Mesodermal cell (in vitro differentiated cells): ENCODE measurements around the gene CACNA1B. TPM values are rescaled to one million over a fixed set of nuclear protein-coding genes. Genes with fewer than 3 reads are reported as not detected.
"Not testable (repeated sequence)": the region's sequence is repeated elsewhere in the genome, so short reads cannot be mapped to it uniquely, and the experiment has no call there.

ENCODE experiments used
- H3K27ac ChIP-seq: 2 replicates; pipeline ENCODE4 v1.7.0; 2013; ENCODE audit warnings: mild to moderate bottlenecking, low read depth, low read length, moderate library complexity; ENCODE audit not compliant: severe bottlenecking
- H3K36me3 ChIP-seq: 2 replicates; pipeline ENCODE4 v1.7.1; 2013; ENCODE audit warnings: mild to moderate bottlenecking, low read length, moderate library complexity; ENCODE audit not compliant: control insufficient read depth, insufficient read depth
- H3K4me1 ChIP-seq: one replicate; pipeline ENCODE4 v1.7.1; 2013; ENCODE audit warnings: mild to moderate bottlenecking, low read length; ENCODE audit not compliant: insufficient read depth, control insufficient read depth, poor library complexity, severe bottlenecking
- H3K4me3 ChIP-seq: 2 replicates; pipeline ENCODE4 v1.7.0; 2013; ENCODE audit warnings: low read length, control low read depth, mild to moderate bottlenecking; ENCODE audit not compliant: insufficient read depth, poor library complexity, severe bottlenecking; ENCODE audit errors: extremely low read depth
- H3K9me3 ChIP-seq: 2 replicates; pipeline ENCODE4 v1.7.1; 2013; ENCODE audit warnings: mild to moderate bottlenecking, low read length, moderate library complexity; ENCODE audit not compliant: control insufficient read depth
- WGBS, 2 experiments: methylation state at CpG; one replicate each; pipeline ENCODE4 v1.1.5; 2013; ENCODE audit warnings: missing lambda C conversion rate in 2 of 2; ENCODE audit not compliant: insufficient coverage in 2 of 2; 5-methylcytosine and 5-hydroxymethylcytosine counted together
- polyA plus RNA-seq, 2 experiments: library from polyadenylated mRNA; stranded (reverse); fragments of 50-300 nt; gene quantifications; one replicate each; pipeline ENCODE4 v1.2.3, GENCODE V29; 2013

The CACNA1B gene
- polyA plus RNA-seq (2013, experiment 1 of 2) = 0.37 TPM
- polyA plus RNA-seq (2013, experiment 2 of 2) = 0.35 TPM

DNA sequence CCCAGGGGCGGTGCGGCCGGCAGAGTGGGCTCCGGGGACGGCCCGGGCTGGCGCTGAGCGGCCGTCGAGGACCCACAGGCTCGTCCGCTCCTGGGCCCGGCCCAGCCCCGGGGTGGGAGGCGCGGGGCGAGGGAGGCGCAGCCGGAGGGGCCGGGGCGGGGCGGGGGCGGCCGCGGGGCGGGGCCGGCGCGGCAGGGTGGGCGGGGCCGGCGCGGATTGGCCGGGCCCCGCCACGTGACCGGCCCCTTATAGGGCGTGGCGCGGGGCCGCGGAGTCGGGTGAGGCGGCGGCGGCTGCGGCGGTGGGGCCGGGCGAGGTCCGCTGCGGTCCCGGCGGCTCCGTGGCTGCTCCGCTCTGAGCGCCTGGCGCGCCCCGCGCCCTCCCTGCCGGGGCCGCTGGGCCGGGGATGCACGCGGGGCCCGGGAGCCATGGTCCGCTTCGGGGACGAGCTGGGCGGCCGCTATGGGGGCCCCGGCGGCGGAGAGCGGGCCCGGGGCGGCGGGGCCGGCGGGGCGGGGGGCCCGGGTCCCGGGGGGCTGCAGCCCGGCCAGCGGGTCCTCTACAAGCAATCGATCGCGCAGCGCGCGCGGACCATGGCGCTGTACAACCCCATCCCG lies at the start of gene CACNA1B:
TSS of gene CACNA1B (plus strand) at position 277 of the 617 bp plus-strand sequence. CDS start at position 429, 152 bp downstream.
- H3K4me3 ChIP-seq = peak within 1 kb of the TSS; percentile 26
- WGBS, 2 experiments = 18 to 22% methylated on average over 23 to 26 of the region's 95 CpGs
- not testable (repeated sequence) for H3K9me3 ChIP-seq, H3K4me1 ChIP-seq, H3K36me3 ChIP-seq, H3K27ac ChIP-seq

DNA sequence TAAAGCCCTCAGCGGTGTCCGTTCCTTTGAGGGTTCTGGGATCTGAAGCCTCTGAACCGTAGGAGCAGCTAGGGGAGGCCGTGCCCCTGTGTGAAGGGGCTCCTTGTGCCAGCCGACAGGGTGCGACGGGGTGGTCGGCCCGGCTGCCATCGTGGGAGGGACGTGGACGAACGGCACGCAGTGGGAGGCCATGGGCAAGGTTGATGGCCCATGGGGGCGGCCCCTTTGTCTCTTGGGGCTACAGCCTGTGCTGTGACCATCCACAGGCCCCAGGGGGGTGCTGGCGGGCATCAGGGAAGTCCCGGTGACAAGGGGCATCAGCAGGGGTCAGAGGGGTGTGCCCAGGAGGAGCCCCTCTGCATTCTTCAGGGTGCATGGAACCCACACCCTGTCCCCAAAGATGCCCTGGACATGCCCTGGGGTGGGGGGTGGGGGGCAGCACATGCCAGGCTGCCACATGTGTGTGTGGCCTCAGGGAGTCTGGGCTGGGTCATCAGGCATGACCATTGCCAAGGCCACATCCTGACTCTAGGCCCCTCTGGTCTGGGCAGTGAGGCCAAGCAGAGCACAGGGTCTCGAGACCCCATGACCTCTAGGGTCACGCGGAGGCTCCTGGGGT lies 49.6 kb upstream of the CACNA1B start:
- H3K4me1 ChIP-seq = no peaks in the 10 kb centered on the region
- 93 to 98% methylated on average over 16 to 20 of the region's 20 CpGs for WGBS, 2 experiments
- H3K4me3 ChIP-seq = no peak overlapping the region
- peaks cover 78% of the 10 kb centered on the region for H3K36me3 ChIP-seq
- H3K9me3 ChIP-seq = peaks cover 6% of the 10 kb centered on the region
- H3K27ac ChIP-seq = no peak overlapping the region

DNA sequence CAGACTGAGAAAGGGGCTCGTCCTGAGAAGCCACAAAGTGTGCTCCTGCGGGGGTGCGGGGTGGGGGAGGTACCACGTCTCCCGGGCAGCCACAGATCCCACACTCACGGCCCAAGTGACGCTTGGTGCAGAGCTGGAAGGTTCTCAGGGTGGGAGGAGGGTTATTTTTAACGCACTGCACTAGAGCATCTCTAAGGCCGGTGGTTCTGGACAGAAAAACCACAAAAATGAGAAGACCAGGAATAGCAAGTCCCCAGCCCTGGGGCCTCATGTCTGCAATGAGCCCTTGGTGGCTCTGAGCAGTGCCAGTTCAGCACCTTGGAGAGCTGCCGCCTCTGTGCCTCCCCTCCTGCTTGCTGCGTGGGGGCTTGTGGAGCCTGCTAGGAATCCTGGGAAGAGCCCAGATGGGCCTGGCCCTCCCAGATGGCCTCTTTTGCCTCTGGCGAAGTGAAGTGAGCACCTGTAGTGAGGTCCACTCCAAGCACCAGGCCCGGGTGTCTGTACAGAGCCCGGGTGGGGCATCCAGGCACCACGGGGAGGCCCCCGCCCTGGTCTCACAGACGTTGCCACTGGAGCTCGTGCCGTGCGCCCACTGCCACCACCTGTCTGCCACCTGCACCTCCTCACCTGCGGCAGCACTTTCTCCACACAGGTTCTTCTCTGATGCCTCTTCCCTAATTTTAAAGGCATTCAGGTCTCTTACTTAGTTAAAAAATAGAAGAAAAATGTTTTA lies 48.9 kb upstream of the CACNA1B start:
- Histone ChIP-seq H3K9me3 (peaks cover 6% of the 10 kb centered on the region), H3K27ac (no peak overlapping the region), H3K36me3 (peaks cover 84% of the 10 kb centered on the region), H3K4me3 (no peak overlapping the region), H3K4me1 (no peaks in the 10 kb centered on the region)
- 85 to 89% methylated on average over 16 of the region's 21 CpGs for WGBS, 2 experiments

DNA sequence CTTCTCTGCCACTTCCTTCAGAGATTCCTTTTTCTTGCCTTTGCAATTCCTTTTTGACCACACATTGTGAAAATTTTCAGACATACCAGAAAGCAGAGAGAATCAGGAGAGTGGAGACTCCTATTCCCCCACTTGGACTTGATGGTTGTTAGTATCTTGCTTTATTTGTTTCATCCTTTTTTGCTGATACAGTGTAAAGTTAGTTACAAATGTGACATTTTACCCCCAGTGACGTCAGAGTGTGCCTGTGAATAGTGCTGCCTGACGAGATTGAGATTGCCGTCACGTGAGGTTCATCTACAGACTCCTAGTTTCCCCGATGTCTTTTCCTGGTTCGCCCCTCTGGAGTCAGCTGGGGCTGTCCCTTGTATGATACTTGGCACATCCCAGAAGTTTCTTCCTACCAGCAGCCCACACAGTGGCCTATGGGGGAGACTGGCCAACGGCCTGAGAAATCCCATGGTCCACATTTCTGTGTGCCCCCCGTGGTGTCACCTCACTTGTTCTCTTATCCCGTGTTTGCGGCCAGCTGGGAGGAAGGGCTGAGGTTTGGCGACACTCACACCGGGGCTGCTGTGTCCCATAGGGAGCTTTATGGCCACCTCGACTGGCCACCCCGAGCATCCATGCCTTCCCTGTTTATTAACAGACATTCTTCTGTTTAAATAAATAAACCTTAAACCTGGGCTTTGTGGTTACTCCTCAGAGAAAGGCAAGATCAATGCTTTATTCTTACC lies 48.2 kb upstream of the CACNA1B start:
- peaks cover 6% of the 10 kb centered on the region for H3K9me3 ChIP-seq
- H3K36me3 ChIP-seq = peaks cover 84% of the 10 kb centered on the region
- 95 to 98% methylated on average over 10 to 11 of the region's 14 CpGs for WGBS, 2 experiments
- H3K27ac ChIP-seq = no peak overlapping the region
- H3K4me1 ChIP-seq = no peaks in the 10 kb centered on the region
- no peak overlapping the region for H3K4me3 ChIP-seq

DNA sequence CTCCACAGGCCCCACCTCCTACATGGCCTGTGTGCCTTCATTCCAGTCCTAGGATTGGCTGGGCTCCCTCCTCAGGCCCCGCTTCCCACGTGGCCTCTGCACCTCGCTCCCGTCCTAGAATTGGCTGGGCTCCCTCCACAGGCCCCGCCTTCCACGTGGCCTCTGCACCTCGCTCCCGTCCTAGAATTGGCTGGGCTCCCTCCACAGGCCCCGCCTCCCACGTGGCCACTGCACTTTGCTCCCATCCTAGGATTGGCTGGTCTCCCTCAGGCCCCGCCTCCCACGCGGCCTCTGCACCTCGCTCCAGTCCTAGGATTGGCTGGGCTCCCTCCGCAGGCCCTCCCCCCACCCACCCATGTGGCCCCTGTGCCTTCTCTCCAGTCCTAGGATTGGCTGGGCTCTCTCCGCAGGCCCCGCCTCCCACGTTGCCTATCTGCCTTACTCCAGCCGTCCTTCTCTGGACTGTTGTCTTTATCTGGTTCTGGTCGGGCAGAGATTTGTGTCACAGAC lies 45.3 kb upstream of the CACNA1B start:
- Histone ChIP-seq H3K4me3 (no peak overlapping the region), H3K9me3 (no peaks in the 10 kb centered on the region), H3K36me3 (peaks cover 84% of the 10 kb centered on the region), H3K4me1 (no peaks in the 10 kb centered on the region), H3K27ac (no peak overlapping the region)
- 94 to 96% methylated on average over 12 to 20 of the region's 20 CpGs for WGBS, 2 experiments

DNA sequence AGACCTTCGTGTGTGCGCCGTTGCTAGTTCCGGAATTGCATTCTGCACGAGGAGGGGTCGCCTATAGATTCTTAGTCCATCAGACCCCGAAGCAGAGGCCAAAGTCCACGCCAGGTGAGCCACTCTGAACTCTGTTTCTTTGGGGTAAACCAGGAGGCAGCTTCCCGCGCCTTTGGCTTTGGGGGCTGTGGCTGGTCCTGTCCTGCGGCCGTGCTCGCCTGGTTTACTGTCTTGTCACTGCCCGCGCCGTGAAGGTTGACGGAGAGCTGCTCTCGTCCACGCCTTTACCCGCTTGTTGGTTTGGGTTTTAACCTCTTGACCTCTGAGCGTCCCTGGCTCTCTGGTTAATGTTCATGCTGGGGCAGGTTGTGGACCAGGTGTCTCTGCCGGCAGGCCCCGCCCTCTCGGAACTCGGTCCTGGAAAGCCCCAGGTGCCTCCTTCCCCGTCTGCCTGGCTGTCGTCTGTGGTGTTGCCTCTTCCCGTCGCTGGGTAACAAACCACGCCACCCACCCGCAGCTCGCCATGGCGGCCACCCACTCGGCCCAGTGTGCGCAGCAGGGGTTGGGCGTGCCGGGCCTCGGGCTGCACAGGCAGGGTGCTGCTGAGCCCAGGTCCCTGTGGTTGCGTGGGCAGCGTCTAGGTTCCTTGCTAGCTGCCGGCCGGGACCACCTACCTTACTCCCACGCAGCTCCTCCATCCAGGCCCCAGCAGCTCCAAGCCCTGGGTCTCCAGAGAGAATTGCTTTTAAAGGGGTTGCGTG lies 44.6 kb upstream of the CACNA1B start:
- peaks cover 83% of the 10 kb centered on the region for H3K36me3 ChIP-seq
- 95 to 97% methylated on average over 37 to 44 of the region's 44 CpGs for WGBS, 2 experiments
- no peaks in the 10 kb centered on the region for H3K4me1 ChIP-seq
- no peak overlapping the region for H3K4me3 ChIP-seq
- no peaks in the 10 kb centered on the region for H3K9me3 ChIP-seq
- H3K27ac ChIP-seq = no peak overlapping the region

DNA sequence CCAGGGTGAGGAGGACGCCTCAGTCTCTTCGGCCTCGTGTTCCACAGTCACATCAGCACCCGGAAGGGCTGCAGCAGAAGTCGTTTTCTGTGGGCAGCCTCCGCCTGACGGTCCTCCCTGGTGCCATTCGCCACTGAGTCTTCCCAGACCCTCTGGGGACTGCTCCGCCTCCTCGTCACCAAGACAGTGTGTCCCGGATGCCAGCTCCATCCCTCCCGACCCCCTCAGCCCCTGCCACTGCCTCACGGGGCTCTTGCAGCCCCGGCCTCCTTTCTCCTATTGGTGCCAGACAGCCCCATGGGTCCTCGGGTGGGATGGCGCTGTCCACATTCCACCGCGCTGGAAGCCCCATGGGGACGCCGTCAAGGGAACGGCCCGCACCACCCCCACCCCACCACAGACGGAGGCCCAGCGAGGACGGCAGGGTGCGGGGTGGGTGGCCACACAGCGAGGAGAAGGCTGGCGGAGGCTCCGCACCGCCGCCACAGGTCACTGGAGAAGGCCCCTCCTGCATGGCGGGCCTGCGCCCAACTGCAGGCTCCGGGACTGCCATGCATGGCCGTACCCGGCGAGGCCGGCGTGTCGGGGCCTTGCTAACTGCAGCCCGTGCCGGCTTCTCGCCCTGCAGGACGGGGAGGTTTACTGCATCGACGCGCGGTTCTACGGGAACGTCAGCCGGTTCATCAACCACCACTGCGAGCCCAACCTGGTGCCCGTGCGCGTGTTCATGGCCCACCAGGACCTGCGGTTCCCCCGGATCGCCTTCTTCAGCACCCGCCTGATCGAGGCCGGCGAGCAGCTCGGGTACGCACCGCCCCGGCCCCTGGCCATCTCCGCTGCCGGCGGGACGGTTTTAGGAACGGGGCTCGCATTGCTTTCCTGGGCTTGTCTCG lies 43.6 kb upstream of the CACNA1B start:
- H3K36me3 ChIP-seq = peaks cover 76% of the 10 kb centered on the region
- 93 to 97% methylated on average over 54 to 71 of the region's 73 CpGs for WGBS, 2 experiments
- no peaks in the 10 kb centered on the region for H3K4me1 ChIP-seq
- H3K9me3 ChIP-seq = no peaks in the 10 kb centered on the region
- no peak overlapping the region for H3K27ac ChIP-seq
- no peak overlapping the region for H3K4me3 ChIP-seq

DNA sequence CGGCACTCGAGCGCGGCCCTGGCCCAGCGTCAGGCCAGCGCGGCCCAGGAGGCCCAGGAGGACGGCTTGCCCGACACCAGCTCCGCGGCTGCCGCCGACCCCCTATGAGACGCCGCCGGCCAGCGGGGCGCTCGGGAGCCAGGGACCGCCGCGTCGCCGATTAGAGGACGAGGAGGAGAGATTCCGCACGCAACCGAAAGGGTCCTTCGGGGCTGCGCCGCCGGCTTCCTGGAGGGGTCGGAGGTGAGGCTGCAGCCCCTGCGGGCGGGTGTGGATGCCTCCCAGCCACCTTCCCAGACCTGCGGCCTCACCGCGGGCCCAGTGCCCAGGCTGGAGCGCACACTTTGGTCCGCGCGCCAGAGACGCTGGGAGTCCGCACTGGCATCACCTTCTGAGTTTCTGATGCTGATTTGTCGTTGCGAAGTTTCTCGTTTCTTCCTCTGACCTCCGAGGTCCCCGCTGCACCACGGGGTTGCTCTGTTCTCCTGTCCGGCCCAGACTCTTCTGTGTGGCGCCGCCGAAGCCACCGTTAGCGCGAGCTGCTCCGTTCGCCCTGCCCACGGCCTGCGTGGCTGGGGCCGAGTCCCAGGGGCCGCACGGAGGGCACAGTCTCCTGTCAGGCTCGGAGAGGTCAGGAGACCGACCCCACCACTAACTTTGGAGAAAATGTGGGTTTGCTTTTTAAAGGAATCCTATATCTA lies 42.6 kb upstream of the CACNA1B start:
- Histone ChIP-seq H3K27ac (no peak overlapping the region), H3K4me1 (no peaks in the 10 kb centered on the region), H3K36me3 (peaks cover 66% of the 10 kb centered on the region), H3K9me3 (no peaks in the 10 kb centered on the region), H3K4me3 (no peak overlapping the region)
- 96 to 97% methylated on average over 54 to 56 of the region's 66 CpGs for WGBS, 2 experiments
